ENCODE results near the gene TGFB1I1.
A peak's percentile ranks its signal among the peaks of the same experiment; 100 is the strongest.

Gene TGFB1I1

GRCh38 chr16:31452631-31453106, 19.3 kb upstream of the TGFB1I1 start:
- no peak for DNase-seq (ENCODE audit: low read depth)

GRCh38 chr16:31453255-31454204, 18.4 kb upstream of the TGFB1I1 start:
- DNase-seq (ENCODE audit: low read depth), result no peak

GRCh38 chr16:31455601-31456314, 16.2 kb upstream of the TGFB1I1 start:
- DNase-seq (ENCODE audit: low read depth), result no peak

- DNase-seq (ENCODE audit: low read depth), result no peak
These were observed 15.0 kb upstream of the TGFB1I1 start for GRCh38 chr16:31456988-31457360.

- DNase-seq (ENCODE audit: low read depth), result peak; percentile 37
These were observed 13.7 kb upstream of the TGFB1I1 start for GRCh38 chr16:31458073-31458843.

- peak; percentile 93 for DNase-seq (ENCODE audit: low read depth)
These were observed 12.9 kb upstream of the TGFB1I1 start, which contains the start of gene ARMC5 for GRCh38 chr16:31458844-31459686. Gene ARMC5 (plus strand): TSS chr16:31459501. CDS start chr16:31459525, 24 bp downstream.

GRCh38 chr16:31459687-31460581, 12.0 kb upstream of the TGFB1I1 start:
- DNase-seq (ENCODE audit: low read depth), result peak; percentile 100

DNA sequence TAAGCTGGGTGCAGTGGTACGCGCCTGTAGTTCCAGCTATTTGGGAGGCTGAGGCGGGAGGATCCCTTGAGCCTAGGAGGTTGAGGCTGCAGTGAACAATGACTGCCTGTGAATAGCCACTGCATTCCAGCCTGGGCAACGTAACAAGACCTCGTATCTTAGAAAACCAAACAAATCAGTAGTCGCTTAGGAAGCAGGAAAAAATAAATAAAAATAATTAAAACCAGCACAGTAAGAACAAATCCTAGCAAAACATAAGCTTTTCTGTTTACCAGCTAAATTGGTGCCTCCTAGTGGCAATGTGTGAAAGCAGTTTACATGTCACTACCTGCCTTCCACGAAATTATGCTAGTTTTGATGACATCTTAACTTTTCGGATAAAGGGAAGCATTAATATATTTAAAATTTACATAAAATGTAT, 11.4 kb upstream of the TGFB1I1 start:
- DNase-seq (ENCODE audit: low read depth), result no peak

DNA sequence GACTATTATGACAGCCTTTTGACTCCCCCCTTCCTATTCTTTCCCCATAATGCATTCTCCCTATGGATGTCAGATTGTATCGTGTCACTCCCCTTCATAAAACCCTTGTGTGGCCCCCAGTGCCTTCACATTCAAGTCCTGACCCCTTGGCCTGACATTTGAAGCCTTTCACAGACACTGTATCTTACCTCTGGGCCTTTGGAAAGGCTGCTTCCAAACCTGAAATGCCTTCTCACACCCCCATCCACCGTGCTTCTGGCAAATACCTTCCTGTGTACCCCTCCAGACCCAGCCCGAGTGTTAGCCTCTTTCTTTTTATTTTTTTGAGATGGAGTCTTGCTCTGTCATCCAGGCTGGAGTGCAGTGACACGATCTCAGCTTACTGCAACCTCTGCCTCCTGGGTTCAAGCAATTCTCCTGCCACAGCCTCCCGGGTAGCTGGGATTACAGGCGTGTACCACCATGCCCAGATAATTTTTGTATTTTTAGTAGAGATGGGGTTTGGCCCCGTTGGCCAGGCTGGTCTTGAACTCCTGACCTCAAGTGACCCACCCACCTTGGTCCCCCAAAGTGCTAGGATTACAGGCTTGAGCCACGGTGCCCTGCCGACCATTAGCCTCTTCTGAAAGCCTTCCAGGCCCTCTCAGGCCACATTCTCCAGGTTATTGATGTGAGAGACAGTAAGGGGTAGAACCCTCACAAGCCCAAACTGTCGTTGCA, 10.6 kb upstream of the TGFB1I1 start:
- no peak for DNase-seq (ENCODE audit: low read depth)

DNA sequence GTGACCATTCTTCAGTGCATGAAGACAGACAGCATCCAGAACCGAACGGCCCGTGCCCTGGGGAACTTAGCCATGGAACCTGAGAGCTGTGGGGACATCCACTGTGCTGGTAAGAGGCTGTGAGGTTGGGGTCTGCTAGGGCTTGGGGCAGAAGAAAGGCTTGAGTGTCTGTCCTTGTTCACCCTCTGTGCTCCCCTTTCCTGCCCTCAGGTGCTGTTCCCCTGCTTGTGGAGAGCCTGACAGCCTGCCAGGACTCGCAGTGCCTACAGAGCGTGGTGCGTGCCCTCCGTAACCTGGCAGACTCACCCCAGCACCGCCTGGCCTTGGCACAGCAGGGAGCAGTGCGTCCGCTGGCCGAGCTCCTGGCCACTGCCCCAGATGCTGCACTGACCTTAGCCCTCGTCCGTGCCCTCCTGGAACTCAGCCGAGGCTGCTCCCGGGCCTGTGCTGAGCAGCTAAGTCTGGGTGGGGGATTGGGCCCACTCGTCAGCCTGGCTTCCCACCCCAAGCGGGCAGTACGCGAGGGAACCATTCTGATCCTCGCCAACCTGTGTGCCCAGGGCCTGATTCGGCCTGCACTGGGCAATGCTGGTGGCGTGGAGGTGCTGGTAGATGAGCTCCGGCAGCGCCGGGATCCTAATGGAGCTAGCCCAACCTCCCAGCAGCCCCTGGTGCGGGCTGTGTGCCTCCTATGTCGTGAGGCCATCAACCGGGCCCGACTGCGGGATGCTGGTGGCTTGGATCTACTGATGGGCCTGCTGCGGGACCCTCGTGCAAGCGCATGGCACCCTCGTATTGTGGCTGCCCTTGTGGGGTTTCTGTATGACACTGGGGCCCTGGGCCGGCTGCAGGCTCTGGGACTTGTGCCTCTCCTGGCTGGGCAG, 9.8 kb upstream of the TGFB1I1 start:
- DNase-seq (ENCODE audit: low read depth), result no peak

- no peak for DNase-seq (ENCODE audit: low read depth)
These were observed 7.6 kb upstream of the TGFB1I1 start for GRCh38 chr16:31464348-31464769.

DNA sequence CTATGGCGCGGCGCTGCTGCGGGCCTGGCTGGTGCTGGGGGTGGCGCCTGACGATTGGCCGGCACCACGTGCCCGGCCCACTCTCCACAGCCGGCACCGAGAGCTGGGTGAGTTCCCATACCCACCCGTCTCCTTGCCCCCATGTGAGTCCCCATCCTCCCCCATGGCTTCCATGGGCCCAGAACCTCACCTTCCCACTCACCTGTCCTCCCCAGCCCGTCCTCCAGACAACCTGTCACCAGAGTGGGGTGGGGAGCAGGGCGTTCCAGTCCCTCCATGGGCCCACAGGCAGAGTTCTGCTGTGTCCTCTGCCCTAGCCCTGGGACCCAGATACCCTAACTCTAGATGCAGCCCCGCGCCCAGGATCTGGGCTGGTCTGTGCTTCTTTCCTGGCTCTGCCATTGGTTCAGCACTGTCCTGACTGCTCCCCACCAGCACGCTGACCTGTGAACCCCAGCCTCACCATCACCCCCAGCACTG, 7.1 kb upstream of the TGFB1I1 start:
- DNase-seq (ENCODE audit: low read depth), result no peak

GRCh38 chr16:31465788-31466370, 6.1 kb upstream of the TGFB1I1 start:
- no peak for DNase-seq (ENCODE audit: low read depth)

GRCh38 chr16:31466381-31466841, 5.5 kb upstream of the TGFB1I1 start:
- no peak for DNase-seq (ENCODE audit: low read depth)

GRCh38 chr16:31467151-31467773, 4.7 kb upstream of the TGFB1I1 start:
- DNase-seq (ENCODE audit: low read depth), result no peak

GRCh38 chr16:31467858-31468257, 4.1 kb upstream of the TGFB1I1 start:
- no peak for DNase-seq (ENCODE audit: low read depth)

- DNase-seq (ENCODE audit: low read depth), result no peak
These were observed 1.3 kb upstream of the TGFB1I1 start for GRCh38 chr16:31470615-31471014.
